Body of pancreas (tissue), 4 donors: ENCODE results near the gene LRRC7.

Experiments used
- POLR2A ChIP-seq, 3 donors: fragments of 450-650 bp; IDR thresholded peaks; one replicate each; pipeline ENCODE4 v1.6.1; 2016; ENCODE audit warnings: antibody characterized with exemption in 3 of 3, mild to moderate bottlenecking in 2 of 3
- TF ChIP-seq, protein P1 (sequence below), 7 experiments: fragments of 450-650 bp in 4 of 7; fragments of 200-600 bp in 3 of 7; sonication (generic) in 3 of 7; IDR thresholded peaks; one replicate each; pipeline ENCODE4 v1.5.1; 2016 to 2019; ENCODE audit warnings: antibody characterized with exemption in 7 of 7

- TF ChIP-seq, protein P1, sequence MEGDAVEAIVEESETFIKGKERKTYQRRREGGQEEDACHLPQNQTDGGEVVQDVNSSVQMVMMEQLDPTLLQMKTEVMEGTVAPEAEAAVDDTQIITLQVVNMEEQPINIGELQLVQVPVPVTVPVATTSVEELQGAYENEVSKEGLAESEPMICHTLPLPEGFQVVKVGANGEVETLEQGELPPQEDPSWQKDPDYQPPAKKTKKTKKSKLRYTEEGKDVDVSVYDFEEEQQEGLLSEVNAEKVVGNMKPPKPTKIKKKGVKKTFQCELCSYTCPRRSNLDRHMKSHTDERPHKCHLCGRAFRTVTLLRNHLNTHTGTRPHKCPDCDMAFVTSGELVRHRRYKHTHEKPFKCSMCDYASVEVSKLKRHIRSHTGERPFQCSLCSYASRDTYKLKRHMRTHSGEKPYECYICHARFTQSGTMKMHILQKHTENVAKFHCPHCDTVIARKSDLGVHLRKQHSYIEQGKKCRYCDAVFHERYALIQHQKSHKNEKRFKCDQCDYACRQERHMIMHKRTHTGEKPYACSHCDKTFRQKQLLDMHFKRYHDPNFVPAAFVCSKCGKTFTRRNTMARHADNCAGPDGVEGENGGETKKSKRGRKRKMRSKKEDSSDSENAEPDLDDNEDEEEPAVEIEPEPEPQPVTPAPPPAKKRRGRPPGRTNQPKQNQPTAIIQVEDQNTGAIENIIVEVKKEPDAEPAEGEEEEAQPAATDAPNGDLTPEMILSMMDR (IDR thresholded peaks at IDR 0.05) = no peak
- TF ChIP-seq POLR2A (IDR thresholded peaks at IDR 0.05) = no peak
Observed at GRCh38 chr1:69991644-69992043, 423.9 kb downstream of the LRRC7 start.
